Activated CD8-positive, alpha-beta memory T cell treated with anti-CD3 and anti-CD28 coated beads, Interleukin-2, amount 50 U/mL, for 1 hour (primary cell): Measurements from ENCODE around the gene DNAI2.
"Not testable (repeated sequence)": the region's sequence is repeated elsewhere in the genome, so short reads cannot be mapped to it uniquely, and the experiment has no call there.

Experiments
- DNase-seq: peaks from one replicate; pipeline ENCODE4 v3.0.0-alpha.2; 2020; ENCODE audit errors: extremely low read depth

The DNAI2 gene

DNA sequence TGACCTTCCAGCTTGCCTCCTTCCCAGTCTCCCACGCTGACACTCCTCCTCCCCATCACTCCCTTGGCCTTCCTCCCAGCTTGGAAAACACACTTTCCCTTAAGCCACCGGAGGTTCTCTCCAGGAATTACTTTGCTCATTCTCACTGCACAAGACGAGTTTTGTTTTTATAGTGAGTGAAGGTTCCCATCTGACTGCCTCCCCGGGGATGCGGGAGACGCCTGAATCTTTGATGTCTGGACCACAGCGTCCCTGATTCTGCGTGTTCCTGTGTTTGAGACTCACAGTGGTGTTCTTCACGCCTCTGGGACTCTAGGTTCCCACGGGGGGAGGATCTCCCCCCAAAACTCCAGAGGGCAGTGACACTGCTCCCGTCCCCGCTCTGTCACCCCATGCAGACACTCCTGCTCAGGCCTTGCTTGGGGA, 2.0 kb downstream of the DNAI2 start:
- no peak for DNase-seq

DNA sequence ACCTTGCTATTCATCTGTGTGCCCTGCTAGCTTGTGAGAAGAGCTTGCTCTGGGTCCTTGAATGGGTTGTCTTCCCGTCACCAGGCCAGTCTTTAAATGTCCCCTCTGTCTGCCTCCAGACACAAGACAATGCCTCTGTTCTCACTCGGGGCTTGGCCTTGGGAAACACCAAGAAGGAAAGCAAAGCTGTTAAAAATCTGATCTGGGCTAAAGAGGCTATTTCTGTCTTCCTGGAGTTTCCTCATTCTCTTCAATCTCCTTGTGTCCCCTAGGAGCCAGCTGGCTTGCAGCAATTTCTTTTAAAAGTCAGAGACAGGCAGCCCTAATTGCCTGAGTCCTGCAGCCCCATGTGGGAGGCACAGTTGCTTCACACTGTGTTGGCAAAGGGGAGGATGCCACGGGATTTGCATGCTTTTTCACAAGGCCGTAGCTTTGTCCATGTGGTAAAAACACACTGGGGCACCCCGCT, 2.5 kb downstream of the DNAI2 start:
- DNase-seq, result no peak

DNA sequence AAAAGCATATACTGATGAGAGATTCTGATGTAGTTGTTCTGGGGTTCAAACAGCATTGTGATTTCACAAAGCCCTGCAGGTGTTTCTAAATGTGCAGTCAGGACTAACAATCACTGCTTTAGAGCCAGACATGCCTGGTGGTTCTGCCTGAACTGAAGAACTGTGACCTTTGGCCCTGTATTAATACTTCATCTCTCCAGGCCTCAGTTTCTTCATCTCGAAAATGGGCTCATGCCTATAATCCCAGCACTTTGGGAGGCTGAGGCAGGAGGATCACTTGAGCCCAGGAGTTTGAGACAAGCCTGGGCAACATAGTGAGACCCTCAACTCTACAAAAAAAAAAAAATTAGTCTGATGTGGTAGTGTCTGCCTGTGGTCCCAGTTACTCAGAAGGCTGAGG, 3.9 kb downstream of the DNAI2 start:
- DNase-seq, result no peak

DNA sequence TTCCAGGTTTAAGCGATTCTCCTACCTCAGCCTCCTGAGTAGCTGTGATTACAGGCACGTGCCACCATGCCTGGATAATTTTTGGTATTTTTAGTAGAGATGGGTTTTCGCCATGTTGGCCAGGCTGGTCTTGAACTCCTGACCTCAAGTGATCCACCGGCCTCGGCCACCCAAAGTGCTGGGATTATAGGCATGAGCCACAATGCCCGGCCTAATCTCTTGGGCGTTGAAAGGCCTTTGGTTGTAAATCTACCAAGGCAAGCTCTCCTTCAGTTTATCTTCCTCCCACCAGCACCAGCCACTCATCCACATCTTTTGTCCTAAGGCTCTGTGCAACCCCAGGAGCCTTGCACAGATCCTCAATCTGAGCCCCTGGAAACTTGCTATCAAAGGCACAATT, 5.6 kb downstream of the DNAI2 start:
- DNase-seq, result not testable (repeated sequence)

DNA sequence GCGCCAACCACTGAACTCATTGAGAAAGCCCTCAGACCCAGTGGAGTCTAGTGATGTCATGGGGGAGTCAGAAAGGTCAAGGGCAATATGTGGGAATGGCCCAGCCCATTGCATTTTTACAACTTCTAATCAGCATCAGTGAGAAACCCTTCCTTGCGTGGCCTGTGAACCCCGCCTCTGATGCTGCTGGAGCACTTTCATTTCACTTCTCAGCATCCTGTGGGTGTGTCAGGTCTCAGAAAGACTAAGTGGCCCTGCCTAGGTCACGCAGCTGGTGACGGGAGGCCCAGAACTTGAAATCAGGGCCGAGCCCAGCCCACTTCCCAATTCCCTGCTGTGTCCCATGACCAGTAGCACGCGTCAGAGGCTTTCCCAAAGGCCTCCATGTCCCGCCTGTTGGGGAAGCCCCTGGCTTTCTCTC, 6.1 kb downstream of the DNAI2 start:
- no peak for DNase-seq

DNA sequence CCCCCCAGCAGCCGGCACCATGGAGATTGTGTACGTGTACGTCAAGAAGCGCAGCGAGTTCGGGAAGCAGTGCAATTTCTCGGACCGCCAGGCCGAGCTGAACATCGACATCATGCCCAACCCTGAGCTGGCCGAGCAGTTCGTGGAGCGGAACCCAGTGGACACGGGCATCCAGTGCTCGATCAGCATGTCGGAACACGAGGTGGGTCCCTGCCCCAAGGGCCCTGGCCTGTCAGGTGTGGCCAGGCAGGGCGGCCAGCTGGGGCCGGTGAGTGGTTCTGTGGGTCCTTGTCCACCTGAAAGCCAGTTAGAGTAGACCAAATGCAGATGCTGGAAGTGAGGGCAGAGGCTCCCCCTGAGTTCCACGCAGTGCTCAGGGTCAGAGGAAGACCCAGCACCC, 7.8 kb downstream of the DNAI2 start:
- DNase-seq, result no peak

DNA sequence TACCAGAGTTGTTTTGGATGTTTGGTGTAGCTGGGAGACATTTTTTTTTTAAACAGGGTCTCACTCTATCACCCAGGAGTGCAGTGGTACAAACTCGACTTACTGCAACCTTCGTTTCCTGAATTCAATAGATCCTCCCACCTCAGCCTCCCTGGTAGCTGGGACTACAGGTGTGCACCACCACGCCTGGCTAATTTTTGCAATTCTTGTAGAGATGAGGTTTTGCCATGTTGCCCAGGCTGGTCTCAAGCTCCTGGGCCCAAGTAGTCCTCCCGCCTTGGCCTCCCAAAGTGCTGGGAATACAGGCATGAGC, 8.2 kb downstream of the DNAI2 start:
- DNase-seq, result not testable (repeated sequence)

DNA sequence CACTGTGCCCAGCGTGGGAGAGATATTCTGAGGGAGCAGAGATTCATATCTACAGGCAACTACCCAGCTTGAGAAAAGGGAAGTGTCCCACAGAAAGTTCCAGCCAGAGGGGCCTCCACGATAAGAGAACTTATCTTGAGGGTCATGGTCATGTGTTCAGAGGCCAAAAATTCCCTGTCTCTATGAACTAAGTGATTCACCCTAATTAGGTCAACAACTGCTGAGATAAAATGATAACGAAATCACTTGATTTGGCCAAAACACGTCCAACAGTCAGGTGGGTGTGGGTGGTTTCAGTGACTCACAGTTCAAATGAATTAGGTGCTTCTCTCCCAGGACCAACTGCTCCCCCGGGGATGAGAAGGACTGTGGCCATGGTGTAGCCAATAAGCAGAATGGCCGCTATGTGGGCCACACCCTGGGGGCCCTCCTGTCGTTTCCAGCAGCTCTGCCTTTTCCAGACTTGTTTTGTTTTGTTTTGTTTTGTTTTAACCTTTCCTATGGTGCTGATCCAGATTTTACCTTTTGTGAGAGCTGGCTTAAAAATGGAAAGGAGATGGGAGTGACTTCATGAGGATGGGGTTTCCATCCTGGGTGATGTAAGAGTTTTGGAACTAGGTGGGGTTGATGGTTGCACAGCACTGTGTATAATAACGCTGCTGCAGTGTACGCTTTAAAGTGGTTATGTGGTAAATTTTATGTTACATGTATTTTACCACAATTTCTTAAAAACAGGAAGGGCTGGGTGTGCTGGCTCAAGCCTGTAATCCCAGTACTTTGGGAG, 8.7 kb downstream of the DNAI2 start:
- no peak for DNase-seq

DNA sequence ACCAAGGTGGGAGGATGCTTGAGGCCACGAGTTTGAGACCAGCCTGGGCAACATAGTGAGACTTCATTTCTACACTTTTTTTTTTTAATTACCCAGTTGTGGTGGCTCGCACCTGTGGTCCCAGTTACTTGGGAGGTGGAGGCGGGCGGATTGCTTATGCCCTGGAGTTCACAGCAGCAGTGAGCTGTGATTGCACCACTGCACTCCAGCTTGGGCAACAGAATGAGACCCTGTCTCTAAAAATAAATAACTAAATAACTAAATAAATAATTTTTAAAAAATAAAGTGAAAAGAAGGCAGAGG, 9.3 kb downstream of the DNAI2 start:
- DNase-seq, result no peak

DNA sequence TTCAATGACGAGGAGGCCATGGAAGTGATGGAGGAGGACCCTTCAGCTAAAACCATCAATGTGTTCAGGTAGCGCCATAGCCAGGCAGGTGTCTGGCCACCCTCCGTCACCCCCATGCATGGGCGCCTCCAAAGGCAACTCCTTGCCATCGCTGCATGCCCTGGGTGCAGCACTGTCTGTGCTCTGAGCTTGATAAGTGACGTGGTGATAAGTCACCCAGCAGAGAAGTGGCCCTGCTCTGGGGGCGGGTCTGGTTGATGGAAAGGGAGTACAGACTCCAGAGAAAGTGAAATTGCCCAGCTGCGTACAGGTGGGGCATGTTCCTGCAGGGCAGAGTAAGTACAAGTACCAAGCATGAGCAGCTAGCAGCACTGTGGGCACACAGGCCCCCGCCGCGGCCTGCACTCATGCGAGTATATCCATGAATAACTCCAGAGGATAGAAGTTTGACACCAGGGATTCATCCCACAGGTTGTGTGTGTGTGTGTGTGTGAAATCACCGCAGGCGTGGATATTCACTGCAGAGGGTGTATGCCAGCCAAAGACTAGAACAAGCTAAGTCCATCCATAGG, 13.1 kb downstream of the DNAI2 start:
- no peak for DNase-seq

DNA sequence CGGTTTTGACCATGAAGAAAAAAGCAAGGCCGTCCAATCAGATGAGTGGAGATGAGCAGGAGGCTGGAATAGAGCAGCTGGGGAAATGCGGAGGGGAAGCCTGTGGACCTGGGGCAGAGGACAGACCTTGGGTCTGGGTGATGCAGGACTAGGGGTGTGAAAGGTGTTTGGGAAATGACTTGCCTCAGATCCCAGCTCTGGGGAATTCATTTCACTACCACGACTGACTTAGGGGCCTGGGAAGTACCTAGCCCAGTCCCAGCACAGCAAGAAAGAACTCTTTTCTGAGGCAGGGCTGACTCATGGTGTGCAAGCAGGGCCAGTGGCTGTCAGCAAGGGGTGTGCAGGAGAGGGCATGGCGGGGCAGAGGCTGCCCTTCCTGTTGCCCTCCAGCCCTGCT, 14.8 kb downstream of the DNAI2 start:
- no peak for DNase-seq

DNA sequence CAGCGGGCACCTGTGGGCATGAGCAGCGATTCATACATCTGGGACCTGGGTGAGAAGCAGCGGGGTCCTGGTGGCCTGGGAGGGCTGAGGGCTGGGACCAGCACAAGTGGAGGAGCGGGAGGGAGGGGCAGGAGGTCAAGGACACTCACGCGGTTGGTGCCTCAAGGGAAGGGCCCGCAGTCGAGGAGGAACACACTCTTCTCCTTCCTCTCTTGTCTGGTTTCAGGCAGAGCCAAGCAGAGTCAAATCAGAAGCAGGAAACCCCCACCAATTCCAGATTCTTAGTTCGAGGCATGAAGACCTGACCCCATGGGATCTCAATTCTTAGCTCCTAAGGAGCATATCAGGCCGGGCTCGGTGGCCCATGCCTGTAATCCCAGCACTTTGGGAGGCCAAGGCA, 15.7 kb downstream of the DNAI2 start:
- no peak for DNase-seq

DNA sequence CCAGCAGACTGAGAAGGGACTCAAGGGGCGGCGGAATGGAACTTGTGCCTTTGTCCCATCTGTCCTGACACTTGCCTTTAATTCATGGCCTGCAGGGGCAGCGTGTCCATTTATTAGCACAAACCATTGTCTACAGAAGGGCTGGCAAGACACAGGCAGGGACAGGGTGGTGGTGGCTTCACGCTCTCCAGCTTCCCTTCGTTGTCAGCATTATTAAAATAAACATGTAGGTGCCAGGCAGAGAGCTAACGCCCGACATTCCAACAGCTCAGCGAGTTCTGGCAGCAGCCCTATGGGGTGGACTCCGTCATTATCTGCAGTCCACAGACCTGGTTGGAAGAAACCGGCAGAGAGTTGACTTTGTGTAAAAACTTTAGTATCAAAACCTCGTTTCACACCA, 16.3 kb downstream of the DNAI2 start:
- no peak for DNase-seq

DNA sequence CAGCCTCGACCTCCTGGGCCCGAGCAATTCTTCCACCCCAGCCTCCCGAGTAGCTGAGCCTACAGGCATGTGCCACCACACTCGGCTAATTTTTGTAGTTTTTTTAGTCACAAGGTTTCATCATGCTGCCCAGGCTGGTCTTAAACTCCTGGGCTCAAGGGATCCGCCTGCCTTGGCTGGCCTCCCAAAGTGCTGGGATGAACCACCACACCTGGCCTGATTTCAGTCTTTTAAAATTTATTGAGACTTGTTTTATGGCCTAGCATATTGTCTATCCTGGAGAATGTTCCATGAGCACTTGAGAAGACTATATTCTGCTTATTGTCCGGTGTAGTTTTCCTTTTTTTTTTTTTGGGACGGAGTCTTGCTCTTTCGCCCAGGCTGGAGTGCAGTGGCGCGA, 18.5 kb downstream of the DNAI2 start:
- no peak for DNase-seq

DNA sequence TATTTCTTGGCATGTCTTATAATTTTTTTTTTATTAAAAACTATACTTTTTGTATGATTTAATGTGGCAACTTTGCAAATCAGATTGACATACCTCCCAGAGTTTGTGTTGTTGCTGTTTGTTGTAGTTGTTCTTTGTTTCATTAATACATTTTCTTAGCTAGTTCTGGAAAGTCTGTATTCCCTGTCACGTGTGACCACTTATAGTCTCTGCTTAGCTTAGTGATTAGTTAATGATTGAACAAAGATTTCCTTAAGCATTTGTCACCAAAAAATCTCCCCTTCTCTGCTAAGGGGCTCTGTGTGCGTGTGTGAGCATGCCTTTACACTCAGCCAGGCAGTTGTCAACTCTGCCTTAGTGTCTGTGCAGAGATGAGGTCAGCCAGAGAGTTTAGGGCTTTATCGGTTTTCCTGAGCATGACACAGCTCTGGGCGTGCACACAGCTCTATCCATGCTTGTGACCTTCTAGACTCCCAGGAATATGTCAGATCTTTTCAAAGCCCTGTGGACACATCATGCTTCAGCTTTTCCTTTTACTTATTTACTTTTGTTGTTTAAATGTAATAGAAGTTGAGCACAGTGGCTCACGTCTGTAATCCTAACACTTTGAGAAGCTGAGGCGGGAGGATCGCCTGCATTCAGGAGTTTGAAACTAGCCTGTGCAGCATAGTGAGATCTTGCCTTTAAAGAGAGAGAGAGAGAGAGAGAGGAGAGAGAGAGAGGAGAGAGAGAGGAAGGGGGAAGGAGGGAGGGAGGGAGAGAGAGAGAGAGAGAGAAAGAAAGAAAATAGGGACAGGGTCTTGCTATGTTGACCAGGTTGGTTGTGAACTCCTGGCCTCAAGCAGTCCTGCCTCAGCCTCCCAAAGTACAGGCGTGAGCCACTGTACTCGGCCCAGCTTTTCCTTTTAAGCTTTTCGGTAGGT, 21.9 kb downstream of the DNAI2 start:
- DNase-seq, result no peak

DNA sequence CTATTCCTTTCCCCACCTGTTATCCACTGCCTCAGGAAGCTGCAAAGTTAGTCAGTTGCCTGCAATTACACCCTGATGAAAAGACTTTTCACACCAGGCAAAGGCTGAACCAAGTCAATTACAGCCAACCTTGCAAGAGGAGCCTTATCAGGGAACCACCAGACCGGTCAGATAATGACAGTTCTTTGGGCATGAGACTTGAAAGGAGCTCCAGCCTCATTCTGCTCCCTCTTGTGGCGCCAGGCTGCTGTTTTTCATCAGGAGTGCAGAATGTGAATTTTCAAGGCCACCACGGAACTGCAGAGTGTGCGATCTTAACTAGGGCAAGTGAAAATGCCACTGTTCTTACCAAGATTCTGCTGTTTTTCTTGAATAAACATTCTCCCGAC, 22.5 kb downstream of the DNAI2 start:
- no peak for DNase-seq

DNA sequence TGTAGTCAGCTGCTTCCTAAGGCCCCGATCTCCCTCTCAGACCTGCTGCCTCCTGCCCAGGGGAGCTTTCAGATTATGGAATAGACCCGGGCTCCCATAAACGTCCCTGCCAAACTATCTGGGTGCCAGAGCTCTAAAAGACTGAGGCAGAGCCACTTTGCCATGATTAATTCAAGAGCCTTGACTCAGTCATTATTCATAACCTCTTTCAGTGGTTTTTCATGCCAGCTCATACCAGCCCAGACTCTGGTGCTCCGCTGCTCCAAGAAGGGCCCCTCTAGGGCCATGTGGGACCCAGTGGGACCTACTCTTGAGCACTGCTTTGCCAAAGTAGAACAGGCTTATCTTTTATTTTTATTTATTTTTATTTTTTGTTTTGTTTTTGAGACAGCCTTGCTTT, 23.9 kb downstream of the DNAI2 start:
- DNase-seq, result no peak

DNA sequence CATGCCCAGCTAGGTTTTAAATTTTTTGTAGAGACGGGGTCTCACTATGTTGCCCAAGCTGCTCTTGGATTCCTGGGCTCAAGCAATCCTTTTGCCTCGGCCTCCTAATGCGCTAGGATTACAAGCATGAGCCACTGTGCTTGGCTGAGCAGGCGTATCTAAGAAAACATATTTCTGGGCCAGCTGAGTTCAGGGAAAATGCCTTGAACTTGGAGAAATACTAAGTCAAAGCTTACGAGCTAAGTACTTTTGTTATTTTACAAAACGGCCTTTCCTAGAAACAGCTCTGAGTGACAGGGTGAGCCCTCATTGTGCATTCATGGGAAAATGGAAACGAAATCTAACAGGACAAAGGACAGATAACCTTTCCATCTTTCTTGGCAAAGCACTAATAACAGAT, 24.7 kb downstream of the DNAI2 start:
- DNase-seq, result no peak

DNA sequence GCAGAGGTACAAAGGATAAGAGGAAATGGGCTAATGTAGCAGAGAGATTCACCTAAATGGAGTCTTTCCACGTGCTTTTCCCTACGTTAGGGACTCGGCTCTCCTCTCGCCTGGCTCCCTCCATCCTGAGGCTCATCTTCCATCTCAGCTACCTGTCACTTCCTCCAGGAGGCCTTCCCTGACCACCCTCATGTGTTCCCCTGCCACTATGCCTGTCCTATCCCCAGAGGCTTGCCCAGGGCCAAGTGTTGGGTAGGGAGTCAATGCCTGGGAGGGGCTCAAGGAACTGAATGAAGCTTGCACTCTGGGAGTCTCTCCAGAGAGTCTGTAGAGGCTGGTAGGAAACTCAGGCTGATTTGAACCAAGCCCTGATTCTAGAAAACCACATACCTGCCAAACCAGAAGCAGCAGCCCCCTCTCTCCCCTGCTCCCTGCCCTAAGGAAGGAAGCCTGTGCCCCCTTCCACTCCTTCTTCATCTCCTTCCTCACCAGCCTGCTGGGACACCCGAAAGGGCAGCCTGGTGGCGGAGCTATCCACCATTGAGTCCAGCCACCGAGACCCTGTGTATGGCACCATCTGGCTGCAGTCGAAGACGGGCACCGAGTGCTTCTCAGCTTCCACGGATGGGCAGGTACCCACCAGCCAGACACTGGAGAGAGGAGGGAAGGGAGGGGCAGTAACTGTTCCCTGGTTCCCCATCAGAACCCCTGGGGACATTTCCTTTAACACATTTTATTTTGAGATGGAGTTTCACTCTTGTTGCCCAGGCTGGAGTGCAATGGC, 25.4 kb downstream of the DNAI2 start:
- DNase-seq, result no peak

DNA sequence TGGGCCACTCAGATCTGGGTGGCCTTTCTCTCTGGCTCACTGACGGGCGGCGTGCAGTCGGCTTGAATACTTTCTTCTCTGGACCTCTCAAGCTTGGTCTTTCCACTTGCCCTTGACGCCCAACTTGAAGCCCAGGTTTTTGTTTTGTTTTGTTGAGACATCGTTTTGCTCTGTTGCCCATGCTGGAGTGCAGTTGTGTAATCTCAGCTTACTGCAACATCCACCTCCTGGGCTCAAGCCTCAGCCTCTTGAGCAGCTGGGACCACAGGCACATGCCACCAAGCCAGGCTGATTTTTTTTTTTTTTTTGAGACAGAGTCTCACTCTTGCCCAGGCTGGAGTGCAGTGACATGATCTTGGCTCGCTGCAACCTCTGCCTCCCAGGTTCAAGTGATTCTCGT, 29.3 kb downstream of the DNAI2 start:
- DNase-seq, result no peak

DNA sequence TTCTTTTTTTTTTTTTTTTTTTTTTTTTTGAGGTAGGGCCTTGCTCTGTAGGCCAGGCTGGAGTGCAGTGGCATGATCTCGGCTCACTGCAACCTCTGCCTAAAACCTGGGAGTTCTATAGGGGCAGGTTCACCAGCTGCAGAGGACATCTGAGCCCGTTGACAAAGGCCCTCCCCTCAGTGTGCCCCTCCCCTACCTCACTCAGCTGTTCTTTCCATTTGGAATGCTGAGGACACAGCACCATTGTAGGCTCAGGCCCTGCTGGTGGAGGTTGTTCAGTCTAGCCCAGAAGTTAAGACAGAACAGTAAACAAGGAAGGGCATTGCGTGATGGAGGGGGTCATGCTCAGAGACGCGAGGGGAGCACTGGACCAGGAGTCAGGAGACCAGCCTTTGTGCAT, 30.1 kb downstream of the DNAI2 start:
- no peak for DNase-seq
